Ammon's horn (tissue), 1 donor: ENCODE results near the gene UPK3BL1.
"Not testable (repeated sequence)": the region's sequence is repeated elsewhere in the genome, so short reads cannot be mapped to it uniquely, and the experiment has no call there.

Source experiments
- DNase-seq: peaks from one replicate; pipeline ENCODE4 v3.0.0-alpha.2; 2016; ENCODE audit warnings: low spot score

UPK3BL1 gene

GRCh38 chr7:102642691-102643090, at the start of gene UPK3BL1:
TSS of gene UPK3BL1 (minus strand) at chr7:102642791. CDS start at chr7:102642741, 50 bp downstream.
- DNase-seq: not testable (repeated sequence)

- DNase-seq: not testable (repeated sequence)
These were observed 48.0 kb upstream of the UPK3BL1 start for GRCh38 chr7:102690602-102691001.

GRCh38 chr7:102689436-102690282, 47.1 kb upstream of the UPK3BL1 start:
- DNase-seq: not testable (repeated sequence)

- not testable (repeated sequence) for DNase-seq
These were observed 45.9 kb upstream of the UPK3BL1 start for GRCh38 chr7:102688299-102689036.

- DNase-seq: not testable (repeated sequence)
These were observed 40.0 kb upstream of the UPK3BL1 start for GRCh38 chr7:102682560-102682959.

GRCh38 chr7:102680780-102681179, 38.2 kb upstream of the UPK3BL1 start:
- not testable (repeated sequence) for DNase-seq

- not testable (repeated sequence) for DNase-seq
These were observed 33.0 kb upstream of the UPK3BL1 start for GRCh38 chr7:102675545-102675944.

- DNase-seq: not testable (repeated sequence)
These were observed 31.0 kb upstream of the UPK3BL1 start for GRCh38 chr7:102673447-102674067.

- DNase-seq: not testable (repeated sequence)
These were observed 29.3 kb upstream of the UPK3BL1 start for GRCh38 chr7:102671956-102672307.

GRCh38 chr7:102671166-102671955, 28.8 kb upstream of the UPK3BL1 start, which contains the start of gene POLR2J2:
TSS of gene POLR2J2 (minus strand) at chr7:102671663. CDS start at chr7:102671601, 62 bp downstream.
- DNase-seq: not testable (repeated sequence)

GRCh38 chr7:102667523-102667922, 24.9 kb upstream of the UPK3BL1 start:
- not testable (repeated sequence) for DNase-seq

- DNase-seq: not testable (repeated sequence)
These were observed 24.3 kb upstream of the UPK3BL1 start for GRCh38 chr7:102666850-102667249.

- not testable (repeated sequence) for DNase-seq
These were observed 22.2 kb upstream of the UPK3BL1 start for GRCh38 chr7:102664765-102665164.

- DNase-seq: not testable (repeated sequence)
These were observed 7.3 kb upstream of the UPK3BL1 start, which contains the start of gene SPDYE2B for GRCh38 chr7:102649924-102650323. TSS of gene SPDYE2B (plus strand) at chr7:102650319. CDS start at chr7:102652349, 2,030 bp downstream.

GRCh38 chr7:102647813-102648212, 5.2 kb upstream of the UPK3BL1 start:
- DNase-seq: not testable (repeated sequence)

- DNase-seq: not testable (repeated sequence)
These were observed 813 bp upstream of the UPK3BL1 start for GRCh38 chr7:102643404-102643803.

- not testable (repeated sequence) for DNase-seq
These were observed 3.7 kb downstream of the UPK3BL1 start for GRCh38 chr7:102638848-102639247.

- not testable (repeated sequence) for DNase-seq
These were observed 5.6 kb downstream of the UPK3BL1 start for GRCh38 chr7:102636956-102637355.

GRCh38 chr7:102635354-102635753, 7.2 kb downstream of the UPK3BL1 start:
- DNase-seq: not testable (repeated sequence)

- not testable (repeated sequence) for DNase-seq
These were observed 8.3 kb downstream of the UPK3BL1 start for GRCh38 chr7:102634299-102634698.

GRCh38 chr7:102630622-102631021, 12.0 kb downstream of the UPK3BL1 start:
- DNase-seq: not testable (repeated sequence)
